ENCODE measurements around the gene NOP9. TPM values are rescaled to one million over a fixed set of nuclear protein-coding genes. Genes with fewer than 3 reads are reported as not detected.

The NOP9 gene
- total RNA-seq, 1 experiment from 2014 or later: 39.4 TPM

DNA sequence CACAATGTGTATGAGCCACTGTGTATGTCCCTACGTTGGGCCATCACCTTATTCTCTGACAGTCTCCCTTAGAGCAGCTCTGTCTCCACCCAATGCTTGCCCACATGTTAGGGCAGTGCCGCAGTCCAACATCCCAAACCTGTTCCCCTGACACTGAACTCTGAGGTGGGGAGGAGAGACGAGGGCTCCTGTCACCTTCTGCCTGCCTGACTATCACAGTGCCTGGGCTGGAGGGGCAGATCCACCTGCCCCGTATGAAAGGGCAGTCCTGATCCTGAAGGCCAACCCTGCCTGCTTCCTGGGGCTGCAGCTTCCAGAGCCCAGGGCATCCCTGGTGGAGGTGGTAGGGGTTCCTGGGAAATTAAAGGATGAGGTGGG lies 38.9 kb upstream of the NOP9 start (continued):
- TF ChIP-seq, protein P1, sequence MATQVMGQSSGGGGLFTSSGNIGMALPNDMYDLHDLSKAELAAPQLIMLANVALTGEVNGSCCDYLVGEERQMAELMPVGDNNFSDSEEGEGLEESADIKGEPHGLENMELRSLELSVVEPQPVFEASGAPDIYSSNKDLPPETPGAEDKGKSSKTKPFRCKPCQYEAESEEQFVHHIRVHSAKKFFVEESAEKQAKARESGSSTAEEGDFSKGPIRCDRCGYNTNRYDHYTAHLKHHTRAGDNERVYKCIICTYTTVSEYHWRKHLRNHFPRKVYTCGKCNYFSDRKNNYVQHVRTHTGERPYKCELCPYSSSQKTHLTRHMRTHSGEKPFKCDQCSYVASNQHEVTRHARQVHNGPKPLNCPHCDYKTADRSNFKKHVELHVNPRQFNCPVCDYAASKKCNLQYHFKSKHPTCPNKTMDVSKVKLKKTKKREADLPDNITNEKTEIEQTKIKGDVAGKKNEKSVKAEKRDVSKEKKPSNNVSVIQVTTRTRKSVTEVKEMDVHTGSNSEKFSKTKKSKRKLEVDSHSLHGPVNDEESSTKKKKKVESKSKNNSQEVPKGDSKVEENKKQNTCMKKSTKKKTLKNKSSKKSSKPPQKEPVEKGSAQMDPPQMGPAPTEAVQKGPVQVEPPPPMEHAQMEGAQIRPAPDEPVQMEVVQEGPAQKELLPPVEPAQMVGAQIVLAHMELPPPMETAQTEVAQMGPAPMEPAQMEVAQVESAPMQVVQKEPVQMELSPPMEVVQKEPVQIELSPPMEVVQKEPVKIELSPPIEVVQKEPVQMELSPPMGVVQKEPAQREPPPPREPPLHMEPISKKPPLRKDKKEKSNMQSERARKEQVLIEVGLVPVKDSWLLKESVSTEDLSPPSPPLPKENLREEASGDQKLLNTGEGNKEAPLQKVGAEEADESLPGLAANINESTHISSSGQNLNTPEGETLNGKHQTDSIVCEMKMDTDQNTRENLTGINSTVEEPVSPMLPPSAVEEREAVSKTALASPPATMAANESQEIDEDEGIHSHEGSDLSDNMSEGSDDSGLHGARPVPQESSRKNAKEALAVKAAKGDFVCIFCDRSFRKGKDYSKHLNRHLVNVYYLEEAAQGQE (IDR thresholded peaks at IDR 0.05; ENCODE audit: low read depth): no peak
- TF ChIP-seq POLR2A (IDR thresholded peaks at IDR 0.05; ENCODE audit: borderline replicate concordance, extremely low read depth, insufficient read depth, insufficient read length) (no peak), ZFX (IDR thresholded peaks at IDR 0.05) (no peak), ZNF274 (IDR thresholded peaks at IDR 0.05; ENCODE audit: low read depth, low read length) (no peak), SIN3A (IDR thresholded peaks at IDR 0.05; ENCODE audit: low read depth) (no peak), JUND (IDR thresholded peaks at IDR 0.05) (no peak)

DNA sequence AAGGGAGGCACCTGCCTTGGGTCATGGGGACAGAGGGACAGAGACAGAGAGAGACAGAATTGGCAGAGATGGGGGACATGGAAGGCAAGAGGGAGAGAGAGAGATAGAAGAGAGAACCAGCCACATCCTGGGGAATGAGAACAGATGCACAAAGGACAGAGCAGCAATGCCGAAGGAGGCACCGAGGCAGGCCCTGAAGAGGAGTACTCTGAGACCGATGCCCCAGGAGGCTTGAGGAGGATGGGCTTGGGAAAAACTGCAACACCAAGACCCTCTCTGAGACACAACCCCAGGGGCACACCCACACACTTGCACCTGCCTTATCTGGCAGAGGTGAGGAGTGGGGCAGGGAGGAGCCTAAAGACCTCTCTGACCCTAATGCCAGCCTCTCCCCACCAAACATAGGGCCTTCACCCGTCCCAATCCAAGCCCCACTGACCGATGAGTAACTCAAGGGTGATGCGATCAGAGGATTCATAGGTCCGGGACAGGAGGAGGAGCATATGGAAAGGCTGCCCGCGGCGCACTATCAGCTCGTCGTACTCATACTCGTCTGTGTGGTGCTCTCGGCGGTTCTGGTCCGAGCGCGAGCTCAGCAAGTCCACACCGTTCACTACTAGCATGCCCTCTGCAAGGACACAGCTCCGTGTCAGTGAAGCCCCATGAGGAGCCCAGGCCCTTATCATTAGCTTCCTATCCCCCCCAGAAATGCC lies 38.2 kb upstream of the NOP9 start:
- no peaks in the 10 kb centered on the region for H3K9me2 ChIP-seq (ENCODE audit: insufficient read depth)
- ChIA-PET CTCF (no interaction called here), POLR2A (interaction anchor here (2.2 kb wide), 1 partner anchor 10 kb away, joined by 8 read pairs; the partner anchor contains the start of gene RABGGTA)

More for the DNA sequence above, 38.2 kb upstream of the NOP9 start:
- Histone ChIP-seq H3K27ac (ENCODE audit: low read depth, low read length) (no peak overlapping the region), H3K36me3 (ENCODE audit: control insufficient read depth in 1 of 2, insufficient read depth in 2 of 2, low read length in 2 of 2) (no peaks in the 10 kb centered on the region), H3K27me3 (ENCODE audit: insufficient read depth, low read length) (no peaks in the 10 kb centered on the region), H3K4me3 (replicated peaks in 1 of 2; ENCODE audit: low read depth in 1 of 2, low read length in 2 of 2) (no peak overlapping the region), H3K4me2 (ENCODE audit: low read length) (no peak overlapping the region), H4K20me1 (ENCODE audit: insufficient read depth) (no peaks in the 10 kb centered on the region), H2AFZ (ENCODE audit: low read depth, low read length, poor library complexity, severe bottlenecking) (no peak overlapping the region), H3K79me2 (ENCODE audit: insufficient read depth, low read length) (no peaks in the 10 kb centered on the region), H3K9ac (ENCODE audit: low read length) (no peak overlapping the region), H3K9me3 (ENCODE audit: control insufficient read depth in 1 of 2, insufficient read depth in 1 of 2, low read depth in 1 of 2, low read length in 2 of 2) (no peaks in the 10 kb centered on the region), H3K4me1 (ENCODE audit: control insufficient read depth in 1 of 2, insufficient read depth in 2 of 2, low read length in 2 of 2) (peaks cover 10 to 14% of the 10 kb centered on the region in 2 experiments)
- ATAC-seq: no peak
- intact Hi-C loops (cut with micrococcal nuclease): no loop called here
- DNase-seq (ENCODE audit: low read depth, low spot score): no peak
- RAD21 ChIA-PET (ENCODE audit: low non-redundant PET in 1 of 2, low total read pairs in 2 of 2, uncharacterized antibody in 2 of 2, unreplicated experiment in 2 of 2): no interaction called here
- TF ChIP-seq, protein P2, sequence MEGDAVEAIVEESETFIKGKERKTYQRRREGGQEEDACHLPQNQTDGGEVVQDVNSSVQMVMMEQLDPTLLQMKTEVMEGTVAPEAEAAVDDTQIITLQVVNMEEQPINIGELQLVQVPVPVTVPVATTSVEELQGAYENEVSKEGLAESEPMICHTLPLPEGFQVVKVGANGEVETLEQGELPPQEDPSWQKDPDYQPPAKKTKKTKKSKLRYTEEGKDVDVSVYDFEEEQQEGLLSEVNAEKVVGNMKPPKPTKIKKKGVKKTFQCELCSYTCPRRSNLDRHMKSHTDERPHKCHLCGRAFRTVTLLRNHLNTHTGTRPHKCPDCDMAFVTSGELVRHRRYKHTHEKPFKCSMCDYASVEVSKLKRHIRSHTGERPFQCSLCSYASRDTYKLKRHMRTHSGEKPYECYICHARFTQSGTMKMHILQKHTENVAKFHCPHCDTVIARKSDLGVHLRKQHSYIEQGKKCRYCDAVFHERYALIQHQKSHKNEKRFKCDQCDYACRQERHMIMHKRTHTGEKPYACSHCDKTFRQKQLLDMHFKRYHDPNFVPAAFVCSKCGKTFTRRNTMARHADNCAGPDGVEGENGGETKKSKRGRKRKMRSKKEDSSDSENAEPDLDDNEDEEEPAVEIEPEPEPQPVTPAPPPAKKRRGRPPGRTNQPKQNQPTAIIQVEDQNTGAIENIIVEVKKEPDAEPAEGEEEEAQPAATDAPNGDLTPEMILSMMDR (IDR thresholded peaks at IDR 0.05 in 2 of 3, conservative IDR thresholded peaks at IDR 0.05 in 1 of 3; ENCODE audit: borderline replicate concordance in 1 of 3, insufficient read depth in 1 of 3, low read depth in 2 of 3, low read length in 2 of 3): no peak
- TF ChIP-seq, protein P3, sequence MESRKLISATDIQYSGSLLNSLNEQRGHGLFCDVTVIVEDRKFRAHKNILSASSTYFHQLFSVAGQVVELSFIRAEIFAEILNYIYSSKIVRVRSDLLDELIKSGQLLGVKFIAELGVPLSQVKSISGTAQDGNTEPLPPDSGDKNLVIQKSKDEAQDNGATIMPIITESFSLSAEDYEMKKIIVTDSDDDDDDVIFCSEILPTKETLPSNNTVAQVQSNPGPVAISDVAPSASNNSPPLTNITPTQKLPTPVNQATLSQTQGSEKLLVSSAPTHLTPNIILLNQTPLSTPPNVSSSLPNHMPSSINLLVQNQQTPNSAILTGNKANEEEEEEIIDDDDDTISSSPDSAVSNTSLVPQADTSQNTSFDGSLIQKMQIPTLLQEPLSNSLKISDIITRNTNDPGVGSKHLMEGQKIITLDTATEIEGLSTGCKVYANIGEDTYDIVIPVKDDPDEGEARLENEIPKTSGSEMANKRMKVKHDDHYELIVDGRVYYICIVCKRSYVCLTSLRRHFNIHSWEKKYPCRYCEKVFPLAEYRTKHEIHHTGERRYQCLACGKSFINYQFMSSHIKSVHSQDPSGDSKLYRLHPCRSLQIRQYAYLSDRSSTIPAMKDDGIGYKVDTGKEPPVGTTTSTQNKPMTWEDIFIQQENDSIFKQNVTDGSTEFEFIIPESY (IDR thresholded peaks at IDR 0.05; ENCODE audit: extremely low read depth, insufficient replicate concordance, low read length): no peak
- no TSS peak for BruUV-seq (replicated peaks)
